K562 (cell line): ENCODE data around the gene POTEE. TPM values are rescaled to one million over a fixed set of nuclear protein-coding genes. Genes with fewer than 3 reads are reported as not detected.
"Not testable (repeated sequence)": the region's sequence is repeated elsewhere in the genome, so short reads cannot be mapped to it uniquely, and the experiment has no call there.

Experiments
- ATAC-seq: fragments of 200-7000 bp; cut with Tn5 transposase; 3 replicates; pipeline ENCODE4 v1.9.1; 2020; ENCODE audit warnings: moderate library complexity
- BruUV-seq: library from RNA; stranded (reverse); fragments of 400-500 nt; replicated peaks from 2 replicates; lab custom pipeline; 2021; lab: Mats Ljungman, UMichigan
- CTCF ChIA-PET: fragments of 300-600 bp; formaldehyde crosslinking; extraction: SDS; loops from one replicate; lab custom pipeline; 2021; ENCODE audit warnings: low intra/inter-chr PET ratio; lab: Yijun Ruan, JAX
- POLR2A ChIA-PET: fragments of 300-600, 350-650 bp; sonication (Branson Sonifier 250); formaldehyde crosslinking; extraction: SDS; loops from one replicate; lab custom pipeline; 2021; ENCODE audit warnings: antibody characterized with exemption, inconsistent platforms; lab: Yijun Ruan, JAX
- DNase-seq, 4 experiments: peaks; one replicate each; pipeline versions ENCODE4 v3.0.0 to v3.0.0-alpha.2; 2011 to 2018; ENCODE audit warnings: low spot score in 3 of 4, mixed read lengths in 3 of 4; ENCODE audit errors: extremely low read depth in 1 of 4
- FAIRE-seq: peaks from 2 replicates; lab custom pipeline; 2011; peaks lifted over from hg19 to GRCh38; lab: Jason Lieb, UNC
- H2AFZ ChIP-seq: 2 replicates; pipeline ENCODE4 v1.6.0; 2011; ENCODE audit warnings: low read depth, low read length, control low read depth, inconsistent platforms
- H3K27ac ChIP-seq: fragments of 200-600 bp; 3 replicates; pipeline ENCODE4 v1.8.0; 2011; ENCODE audit warnings: low read depth, mild to moderate bottlenecking, control low read depth, inconsistent platforms, low read length, moderate library complexity, mixed read lengths; ENCODE audit errors: extremely low read depth
- H3K27me3 ChIP-seq, 2 experiments: fragments of 300-600 bp in 1 of 2; 2 replicates in 1 of 2; 3 replicates in 1 of 2; pipeline versions ENCODE4 v1.6.0 to v1.8.0; 2011; ENCODE audit warnings: inconsistent platforms in 2 of 2, low read length in 2 of 2, mild to moderate bottlenecking in 1 of 2, mixed read lengths in 1 of 2, moderate library complexity in 1 of 2; ENCODE audit not compliant: control insufficient read depth in 2 of 2, insufficient read depth in 2 of 2
- H3K36me3 ChIP-seq: fragments of 300-600 bp; 3 replicates; pipeline ENCODE4 v1.8.0; 2011; ENCODE audit warnings: mild to moderate bottlenecking, low read length, inconsistent platforms; ENCODE audit not compliant: control insufficient read depth, insufficient read depth
- H3K4me1 ChIP-seq, 2 experiments: fragments of 200-600 bp in 1 of 2; replicated peaks in 1 of 2; 2 replicates in 1 of 2; 3 replicates in 1 of 2; pipeline versions ENCODE4 v1.5.1 to v1.8.0; 2011; ENCODE audit warnings: inconsistent platforms in 2 of 2, low read length in 2 of 2, mild to moderate bottlenecking in 1 of 2, mixed read lengths in 1 of 2, moderate library complexity in 1 of 2; ENCODE audit not compliant: control insufficient read depth in 2 of 2, insufficient read depth in 2 of 2
- H3K4me2 ChIP-seq: 2 replicates; pipeline ENCODE4 v1.6.1; 2011; ENCODE audit warnings: low read length, control low read depth, inconsistent platforms, mixed read lengths; ENCODE audit not compliant: insufficient read depth
- H3K4me3 ChIP-seq: fragments of 200-600 bp; sonication (generic), shearing (Covaris generic); 2 replicates; pipeline ENCODE4 v1.5.1; 2016; ENCODE audit warnings: control low read depth, inconsistent platforms
- H3K79me2 ChIP-seq: fragments of 200-600 bp; 3 replicates; pipeline ENCODE4 v1.8.0; 2011; ENCODE audit warnings: low read length, inconsistent platforms; ENCODE audit not compliant: control insufficient read depth, insufficient read depth
- H3K9ac ChIP-seq, 2 experiments: 2 replicates each; pipeline versions ENCODE4 v1.6.0 to v1.6.1; 2011; ENCODE audit warnings: low read depth in 2 of 2, low read length in 2 of 2, control low read depth in 1 of 2, inconsistent platforms in 1 of 2, mild to moderate bottlenecking in 1 of 2, mixed read lengths in 1 of 2; ENCODE audit not compliant: insufficient read depth in 1 of 2
- H3K9me1 ChIP-seq: one replicate; pipeline ENCODE4 v1.6.0; 2011; ENCODE audit warnings: inconsistent platforms, mild to moderate bottlenecking, low read length, moderate library complexity; ENCODE audit not compliant: control insufficient read depth, insufficient read depth
- H3K9me3 ChIP-seq: replicated peaks from 2 replicates; pipeline ENCODE4 v1.5.1; 2011; ENCODE audit warnings: low read depth, low read length, inconsistent platforms; ENCODE audit not compliant: control insufficient read depth, insufficient read depth
- H4K20me1 ChIP-seq: replicated peaks from 2 replicates; pipeline ENCODE4 v1.6.1; 2011; ENCODE audit warnings: low read length, inconsistent platforms, mixed read lengths; ENCODE audit not compliant: control insufficient read depth, insufficient read depth
- ATF7 ChIP-seq: fragments of 450-650 bp; IDR thresholded peaks from 2 replicates; pipeline ENCODE4 v1.7.1; 2014; ENCODE audit warnings: mild to moderate bottlenecking, moderate library complexity
- GATAD2A ChIP-seq: fragments of 450-650 bp; IDR thresholded peaks from 2 replicates; pipeline ENCODE4 v1.6.1; 2017
- RBFOX2 ChIP-seq: fragments of 200-400 bp; formaldehyde crosslinking; IDR thresholded peaks from 2 replicates; pipeline ENCODE4 v1.6.1; 2017; ENCODE audit warnings: low read depth, mild to moderate bottlenecking, low read length, moderate library complexity
- WGBS: fragments of 100-300 bp; shearing (Covaris generic); methylation state at CpG from one replicate; pipeline ENCODE4 v1.1.6; 2016; ENCODE audit warnings: low coverage, mixed read lengths; ENCODE audit not compliant: insufficient coverage; ENCODE audit errors: missing lambda C conversion rate; 5-methylcytosine and 5-hydroxymethylcytosine counted together
- in situ Hi-C: fragments of 300-500 bp; cut with MboI; formaldehyde crosslinking; loops from 4 replicates; pipeline ENCODE4 v1.15.0; 2018; ENCODE audit warnings: inconsistent platforms, mixed read lengths
- intact Hi-C: fragments of 100-400 bp; cut with micrococcal nuclease; formaldehyde crosslinking; loops from 2 replicates; pipeline ENCODE4 v1.14.2; 2022
- polyA plus RNA-seq, 8 experiments: library from polyadenylated mRNA; depleted of rRNA in 4 of 8; stranded (reverse) in 5 of 8; unstranded in 3 of 8; fragments of >200 nt; fragmentation: Nextera tagmentation in 2 of 8; fragmentation: Illumina TruSeq in 1 of 8; extraction: Ambion mirVana in 2 of 8; extraction: Trizol in 1 of 8; gene quantifications; 2 replicates each; pipeline versions ENCODE4 v1.2.1 to v1.2.3, GENCODE V29; 2011 to 2014; ENCODE audit warnings: inconsistent platforms in 1 of 8, missing spikeins in 1 of 8
- total RNA-seq, 7 experiments: library from RNA; depleted of rRNA in 6 of 7; stranded (reverse); fragments of >200 nt in 6 of 7; fragmentation: Illumina TruSeq in 2 of 7; extraction: Trizol in 2 of 7; gene quantifications; 2 replicates each; pipeline versions ENCODE4 v1.2.1 to v1.2.3, GENCODE V29; 2011 to 2021; ENCODE audit warnings: low replicate concordance in 1 of 7
- TF ChIP-seq, protein P1 (sequence below), 2 experiments: fragments of 450-650 bp; IDR thresholded peaks; 2 replicates each; pipeline ENCODE4 v1.6.1; 2016
- TF ChIP-seq, protein P2 (sequence below), 3 experiments: fragments of 200-800 bp in 1 of 3; sonication (Bioruptor generic) in 1 of 3; sonication (generic) in 1 of 3; formaldehyde crosslinking in 1 of 3; IDR thresholded peaks; 2 replicates each; pipeline versions ENCODE4 v1.6.1 to v1.8.0; 2016 to 2022; ENCODE audit warnings: mild to moderate bottlenecking in 2 of 3, missing compliant biosample characterization in 2 of 3, missing genetic modification characterization in 2 of 3, missing genetic modification reagents in 1 of 3

The POTEE gene
- total and polyA plus RNA-seq, 9 of the 15 experiments (the other 6 are each of a cell fraction or from before 2014, with no cell fraction given): 0.22 to 31.8 (median 16.9) TPM

DNA sequence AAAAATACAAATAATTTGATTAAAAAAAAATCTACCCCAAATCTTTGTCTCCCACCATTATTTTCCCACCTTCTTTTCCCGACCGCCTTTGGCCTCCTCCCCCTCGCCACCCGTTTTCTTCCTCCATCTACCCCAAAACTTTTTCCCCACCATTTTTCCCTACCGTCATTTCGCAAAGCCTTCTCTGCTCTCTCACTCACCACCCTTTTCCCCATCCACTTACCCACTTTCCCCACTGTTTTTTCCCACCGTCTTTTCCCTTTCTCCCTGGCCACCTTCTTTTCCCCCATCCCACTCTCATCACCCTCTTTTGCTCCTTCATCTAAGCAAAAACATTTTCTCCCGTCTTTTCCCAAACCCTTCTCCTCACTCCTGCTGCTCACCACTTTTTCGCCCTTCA is 1.5 kb upstream of the POTEE start:
- ATAC-seq, H3K4me1 ChIP-seq, POLR2A ChIA-PET, H4K20me1 ChIP-seq, H2AFZ ChIP-seq, H3K9ac ChIP-seq, H3K27ac ChIP-seq, in situ Hi-C loops, CTCF ChIA-PET, FAIRE-seq, H3K9me1 ChIP-seq, H3K9me3 ChIP-seq, H3K27me3 ChIP-seq, BruUV-seq, DNase-seq, H3K36me3 ChIP-seq: not testable (repeated sequence)
- TF ChIP-seq GATAD2A: 0 out of 2 replicates have a peak, but pooled peaks have one; percentile 32
- TF ChIP-seq, protein P1, sequence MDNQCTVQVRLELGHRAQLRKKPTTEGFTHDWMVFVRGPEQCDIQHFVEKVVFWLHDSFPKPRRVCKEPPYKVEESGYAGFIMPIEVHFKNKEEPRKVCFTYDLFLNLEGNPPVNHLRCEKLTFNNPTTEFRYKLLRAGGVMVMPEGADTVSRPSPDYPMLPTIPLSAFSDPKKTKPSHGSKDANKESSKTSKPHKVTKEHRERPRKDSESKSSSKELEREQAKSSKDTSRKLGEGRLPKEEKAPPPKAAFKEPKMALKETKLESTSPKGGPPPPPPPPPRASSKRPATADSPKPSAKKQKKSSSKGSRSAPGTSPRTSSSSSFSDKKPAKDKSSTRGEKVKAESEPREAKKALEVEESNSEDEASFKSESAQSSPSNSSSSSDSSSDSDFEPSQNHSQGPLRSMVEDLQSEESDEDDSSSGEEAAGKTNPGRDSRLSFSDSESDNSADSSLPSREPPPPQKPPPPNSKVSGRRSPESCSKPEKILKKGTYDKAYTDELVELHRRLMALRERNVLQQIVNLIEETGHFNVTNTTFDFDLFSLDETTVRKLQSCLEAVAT (IDR thresholded peaks at IDR 0.05): peak; percentile 65 to 68; a peak in 2 of 4 replicates
- Histone ChIP-seq H3K4me2 (peak overlapping the region; percentile 25; the same call in 1 of the 2 replicates), H3K79me2 (peaks cover 42% of the 10 kb centered on the region), H3K4me3 (peak overlapping the region; percentile 28)
- intact Hi-C loops: loop anchor here (5.0 kb wide), 1 partner anchor 866 kb away; the partner anchor contains the start of gene IMP4
- 0% methylated on average over 5 of the region's 9 CpGs for WGBS

DNA sequence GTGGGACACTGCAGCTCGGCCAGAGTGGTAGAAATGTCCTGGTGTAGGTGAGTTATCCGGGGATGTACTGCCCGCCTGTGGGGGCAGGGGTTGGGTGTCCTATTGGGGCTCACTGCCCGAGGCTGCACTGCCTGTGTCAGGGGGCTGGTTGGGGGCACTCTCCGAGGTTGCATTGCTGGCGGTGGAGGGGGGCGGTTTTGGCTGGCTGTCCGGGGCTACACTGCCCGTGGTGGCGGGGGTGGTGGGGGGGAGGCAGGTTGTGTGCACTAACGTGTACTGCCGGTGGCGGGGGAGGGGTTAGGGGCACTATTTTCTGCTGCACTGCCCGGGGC is 403 bp downstream of the POTEE start:
- H3K27ac ChIP-seq: peak overlapping the region; percentile 96
- POLR2A ChIA-PET, DNase-seq, H3K9me3 ChIP-seq, H2AFZ ChIP-seq, BruUV-seq, FAIRE-seq, H3K36me3 ChIP-seq, H3K9me1 ChIP-seq, H4K20me1 ChIP-seq, H3K4me1 ChIP-seq, CTCF ChIA-PET, H3K27me3 ChIP-seq: not testable (repeated sequence)
- peak overlapping the region; percentile 82 for H3K4me2 ChIP-seq
- TF ChIP-seq ATF7: 0 out of 2 replicates have a peak, but pooled peaks have one; percentile 1
- TF ChIP-seq, protein P2, sequence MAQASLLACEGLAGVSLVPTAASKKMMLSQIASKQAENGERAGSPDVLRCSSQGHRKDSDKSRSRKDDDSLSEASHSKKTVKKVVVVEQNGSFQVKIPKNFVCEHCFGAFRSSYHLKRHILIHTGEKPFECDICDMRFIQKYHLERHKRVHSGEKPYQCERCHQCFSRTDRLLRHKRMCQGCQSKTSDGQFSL (CRISPR knock-in tag; IDR thresholded peaks at IDR 0.05): not testable (repeated sequence)
- TF ChIP-seq, protein P2 (tag; IDR thresholded peaks at IDR 0.05): 0 out of 4 replicates have a peak, but pooled peaks of 1 of the 2 experiments have one; percentile 29
- TF ChIP-seq RBFOX2: peak; percentile 42
- peak; percentile 28; the same call in 2 of the 3 replicates for ATAC-seq
- peak overlapping the region; percentile 75 for H3K4me3 ChIP-seq
- H3K9ac ChIP-seq: peak overlapping the region; percentile 94 to 98
- no CpG with 5 or more reads among the region's 14 CpGs for WGBS
- intact Hi-C loops: loop anchor here (5.0 kb wide), 1 partner anchor 867 kb away; the partner anchor contains the start of gene IMP4
- H3K79me2 ChIP-seq: peaks cover 38% of the 10 kb centered on the region
- in situ Hi-C loops: loop anchor here (10.0 kb wide), 1 partner anchor 1075 kb away; no protein-coding TSS in a partner anchor
